H9 (cell line): ENCODE data around the gene PLIN4. TPM values are rescaled to one million over a fixed set of nuclear protein-coding genes. Genes with fewer than 3 reads are reported as not detected.

Source experiments
- DNase-seq: peaks from one replicate; pipeline ENCODE4 v3.0.0-alpha.2; 2017
- H2AFZ ChIP-seq: one replicate; pipeline ENCODE4 v1.6.1; 2013; ENCODE audit warnings: mild to moderate bottlenecking, low read length, control low read depth, moderate library complexity
- H2AK5ac ChIP-seq: 2 replicates; pipeline ENCODE4 v1.6.1; 2013; ENCODE audit warnings: low read length, control low read depth, mixed read lengths; ENCODE audit not compliant: insufficient read length
- H2BK120ac ChIP-seq: one replicate; pipeline ENCODE4 v1.6.1; 2013; ENCODE audit warnings: low read depth, mild to moderate bottlenecking, low read length, control low read depth, inconsistent platforms; ENCODE audit not compliant: poor library complexity, severe bottlenecking
- H2BK12ac ChIP-seq: 2 replicates; pipeline ENCODE4 v1.6.1; 2013; ENCODE audit warnings: low read length, control low read depth, mixed read lengths, low read depth; ENCODE audit not compliant: insufficient read length
- H2BK15ac ChIP-seq: 2 replicates; pipeline ENCODE4 v1.6.1; 2013; ENCODE audit warnings: low read depth, low read length, control low read depth
- H2BK20ac ChIP-seq: one replicate; pipeline ENCODE4 v1.6.1; 2013; ENCODE audit warnings: low read depth, mild to moderate bottlenecking, low read length, control low read depth, inconsistent platforms; ENCODE audit not compliant: poor library complexity, severe bottlenecking
- H2BK5ac ChIP-seq: 2 replicates; pipeline ENCODE4 v1.6.1; 2013; ENCODE audit warnings: low read length, control low read depth, mixed read lengths; ENCODE audit not compliant: insufficient read length
- H3K14ac ChIP-seq: 2 replicates; pipeline ENCODE4 v1.6.1; 2013; ENCODE audit warnings: low read length, control low read depth; ENCODE audit not compliant: insufficient read depth
- H3K18ac ChIP-seq: 2 replicates; pipeline ENCODE4 v1.6.1; 2013; ENCODE audit warnings: low read depth, mild to moderate bottlenecking, mixed read lengths, low read length, control low read depth; ENCODE audit not compliant: insufficient read length
- H3K23ac ChIP-seq: 2 replicates; pipeline ENCODE4 v1.6.1; 2013; ENCODE audit warnings: low read length, control low read depth, mixed read lengths, low read depth; ENCODE audit not compliant: insufficient read length
- H3K23me2 ChIP-seq: 2 replicates; pipeline ENCODE4 v1.6.1; 2013; ENCODE audit warnings: low read depth, mild to moderate bottlenecking, mixed read lengths, low read length, control low read depth; ENCODE audit not compliant: insufficient read length, poor library complexity, severe bottlenecking
- H3K27ac ChIP-seq: 2 replicates; pipeline ENCODE4 v1.5.1; 2013; ENCODE audit warnings: low read length, control low read depth, mixed read lengths, low read depth; ENCODE audit not compliant: insufficient read length
- H3K27me3 ChIP-seq: 2 replicates; pipeline ENCODE4 v1.6.1; 2013; ENCODE audit warnings: low read length, control low read depth, inconsistent platforms; ENCODE audit not compliant: insufficient read depth
- H3K4ac ChIP-seq: 2 replicates; pipeline ENCODE4 v1.6.1; 2013; ENCODE audit warnings: low read depth, mild to moderate bottlenecking, control low read depth, inconsistent platforms, low read length, moderate library complexity
- H3K4me1 ChIP-seq: 2 replicates; pipeline ENCODE4 v1.6.1; 2013; ENCODE audit warnings: low read length, control low read depth, inconsistent platforms; ENCODE audit not compliant: insufficient read depth
- H3K4me2 ChIP-seq: 2 replicates; pipeline ENCODE4 v1.6.1; 2013; ENCODE audit warnings: low read length, control low read depth, mixed read lengths; ENCODE audit not compliant: insufficient read length, insufficient read depth
- H3K56ac ChIP-seq: 2 replicates; pipeline ENCODE4 v1.6.1; 2013; ENCODE audit warnings: low read depth, mild to moderate bottlenecking, mixed read lengths, low read length, control low read depth; ENCODE audit not compliant: insufficient read length
- H3K79me1 ChIP-seq: 2 replicates; pipeline ENCODE4 v1.6.1; 2013; ENCODE audit warnings: low read depth, mild to moderate bottlenecking, moderate library complexity, low read length, control low read depth, inconsistent platforms; ENCODE audit not compliant: insufficient read depth, poor library complexity, severe bottlenecking
- H3K79me2 ChIP-seq: 2 replicates; pipeline ENCODE4 v1.6.1; 2013; ENCODE audit warnings: low read length, control low read depth, inconsistent platforms; ENCODE audit not compliant: insufficient read depth
- H3K9ac ChIP-seq: 2 replicates; pipeline ENCODE4 v1.6.1; 2013; ENCODE audit warnings: low read length, control low read depth, mixed read lengths; ENCODE audit not compliant: insufficient read length; ENCODE audit errors: extremely low read depth
- H3K9me3 ChIP-seq: one replicate; pipeline ENCODE4 v1.6.1; 2013; ENCODE audit warnings: low read depth, low read length, inconsistent platforms; ENCODE audit not compliant: control insufficient read depth
- H3T11ph ChIP-seq: one replicate; pipeline ENCODE4 v1.6.1; 2013; ENCODE audit warnings: mild to moderate bottlenecking, low read length, control low read depth, inconsistent platforms
- H4K20me1 ChIP-seq: one replicate; pipeline ENCODE4 v1.6.1; 2013; ENCODE audit not compliant: control insufficient read depth, insufficient read length, insufficient read depth
- H4K5ac ChIP-seq: 2 replicates; pipeline ENCODE4 v1.6.1; 2013; ENCODE audit warnings: low read depth, mild to moderate bottlenecking, mixed read lengths, low read length, control low read depth; ENCODE audit not compliant: insufficient read length
- H4K8ac ChIP-seq: replicated peaks from 2 replicates; pipeline ENCODE4 v1.6.1; 2013; ENCODE audit warnings: low read length, control low read depth, mixed read lengths, low read depth; ENCODE audit not compliant: insufficient read length
- H4K91ac ChIP-seq: 2 replicates; pipeline ENCODE4 v1.6.1; 2013; ENCODE audit warnings: low read depth, mild to moderate bottlenecking, moderate library complexity, mixed read lengths, low read length, control low read depth; ENCODE audit not compliant: insufficient read length
- H3K27ac Mint-ChIP-seq, 3 experiments: 2 replicates in 2 of 3; 3 replicates in 1 of 3; pipeline ENCODE4 v1.8.0; 2020 to 2021; ENCODE audit warnings: mixed read lengths in 3 of 3, mild to moderate bottlenecking in 1 of 3, moderate library complexity in 1 of 3
- H3K27me3 Mint-ChIP-seq: 2 replicates; pipeline ENCODE4 v1.8.0; 2021; ENCODE audit warnings: low read depth, mild to moderate bottlenecking, moderate library complexity, mixed read lengths
- H3K36me3 Mint-ChIP-seq, 3 experiments: 2 replicates in 2 of 3; 3 replicates in 1 of 3; pipeline ENCODE4 v1.8.0; 2020 to 2021; ENCODE audit warnings: low read depth in 3 of 3, mixed read lengths in 3 of 3; ENCODE audit not compliant: insufficient read depth in 1 of 3
- H3K4me1 Mint-ChIP-seq, 2 experiments: 2 replicates each; pipeline ENCODE4 v1.8.0; 2020; ENCODE audit warnings: mixed read lengths in 2 of 2
- H3K4me3 Mint-ChIP-seq, 2 experiments: 2 replicates in 1 of 2; 3 replicates in 1 of 2; pipeline ENCODE4 v1.8.0; 2020 to 2021; ENCODE audit warnings: mild to moderate bottlenecking in 2 of 2, mixed read lengths in 2 of 2, moderate library complexity in 1 of 2
- H3K9me3 Mint-ChIP-seq, 2 experiments: 2 replicates in 1 of 2; 3 replicates in 1 of 2; pipeline ENCODE4 v1.8.0; 2020; ENCODE audit warnings: mild to moderate bottlenecking in 2 of 2, mixed read lengths in 2 of 2, moderate library complexity in 1 of 2
- WGBS: extraction: QIAGEN DNeasy Blood & Tissue Kit; methylation state at CpG from one replicate; pipeline ENCODE4 v1.1.7; 2013; ENCODE audit warnings: missing lambda C conversion rate, low lambda C conversion rate, mixed read lengths; ENCODE audit not compliant: insufficient read length; ENCODE audit errors: extremely low coverage; 5-methylcytosine and 5-hydroxymethylcytosine counted together
- total RNA-seq: library from RNA; stranded (reverse); gene quantifications from 2 replicates; pipeline ENCODE4 v1.2.1, GENCODE V29; 2021
- TF ChIP-seq, protein P1 (sequence below): fragments of 200-600 bp; sonication (generic); conservative IDR thresholded peaks from 3 replicates; pipeline ENCODE4 v1.8.0; 2021; ENCODE audit warnings: antibody characterized with exemption, mild to moderate bottlenecking

The PLIN4 gene
- total RNA-seq, 1 experiment from 2014 or later, result 1.1 TPM

DNA sequence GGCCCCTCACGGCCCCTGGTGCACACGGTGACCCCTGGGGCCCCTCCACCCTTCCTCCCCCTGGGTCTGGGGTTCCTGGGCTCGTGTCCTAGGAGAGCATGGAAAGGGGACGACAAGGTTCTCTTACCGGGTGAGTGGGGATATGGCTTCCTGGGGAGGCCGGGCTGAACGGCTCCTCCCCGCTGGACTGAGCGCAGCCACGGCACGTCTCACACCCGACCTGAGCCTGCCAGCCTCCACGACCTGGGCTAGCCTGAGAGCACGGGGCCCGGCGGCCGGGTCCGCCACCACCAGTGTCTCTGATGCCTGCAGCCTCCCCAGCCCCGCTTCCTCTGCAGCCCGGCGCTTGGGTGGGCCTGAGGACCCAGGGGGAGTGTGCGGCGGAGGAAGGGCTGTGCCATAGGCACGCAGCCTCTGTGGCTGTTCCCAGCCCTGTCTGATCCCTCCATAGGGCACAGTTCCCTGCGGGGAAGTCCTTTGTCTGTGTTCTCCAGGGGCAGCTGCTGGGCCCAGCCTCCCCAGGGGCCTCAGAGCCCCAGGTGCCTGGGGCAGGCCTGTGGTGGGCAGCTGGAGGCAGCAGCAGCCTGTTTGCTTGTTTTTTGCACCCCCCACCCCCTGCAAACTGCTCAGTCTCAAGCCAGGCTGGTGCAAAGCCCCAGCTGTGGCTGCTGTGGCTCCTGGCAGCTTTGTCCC is 15.0 kb downstream of the PLIN4 start:
- no peaks in the 10 kb centered on the region for H4K20me1 ChIP-seq
- H2BK5ac ChIP-seq, result no peak overlapping the region
- H4K5ac ChIP-seq, result no peak overlapping the region
- H3K27me3 ChIP-seq, result no peaks in the 10 kb centered on the region
- H2BK12ac ChIP-seq, result no peak overlapping the region
- Mint-ChIP-seq H3K9me3 (no peaks in the 10 kb centered on the region), H3K4me1 (no peaks in the 10 kb centered on the region), H3K27ac (no peak overlapping the region), H3K4me3 (no peak overlapping the region), H3K27me3 (peaks cover 19% of the 10 kb centered on the region), H3K36me3 (peaks cover 20 to 61% (median 53%) of the 10 kb centered on the region in 3 experiments; a peak in 6 of 7 replicates)
- no peak overlapping the region for H3K18ac ChIP-seq
- no peak overlapping the region for H3K9ac ChIP-seq
- WGBS, result no CpG with 5 or more reads among the region's 25 CpGs
- H3T11ph ChIP-seq, result no peak overlapping the region
- no peaks in the 10 kb centered on the region for H3K23me2 ChIP-seq
- no peak overlapping the region for H4K8ac ChIP-seq
- H3K14ac ChIP-seq, result no peak overlapping the region
- no peaks in the 10 kb centered on the region for H3K4me1 ChIP-seq
- H3K23ac ChIP-seq, result no peak overlapping the region
- H4K91ac ChIP-seq, result no peak overlapping the region
- H3K4me2 ChIP-seq, result no peak overlapping the region
- H3K56ac ChIP-seq, result no peak overlapping the region
- no peak overlapping the region for H2AK5ac ChIP-seq
- H3K27ac ChIP-seq, result no peak overlapping the region
- no peaks in the 10 kb centered on the region for H3K9me3 ChIP-seq
- no peak overlapping the region for H2BK120ac ChIP-seq
- DNase-seq, result no peak
- H3K4ac ChIP-seq, result no peak overlapping the region
- TF ChIP-seq, protein P1, sequence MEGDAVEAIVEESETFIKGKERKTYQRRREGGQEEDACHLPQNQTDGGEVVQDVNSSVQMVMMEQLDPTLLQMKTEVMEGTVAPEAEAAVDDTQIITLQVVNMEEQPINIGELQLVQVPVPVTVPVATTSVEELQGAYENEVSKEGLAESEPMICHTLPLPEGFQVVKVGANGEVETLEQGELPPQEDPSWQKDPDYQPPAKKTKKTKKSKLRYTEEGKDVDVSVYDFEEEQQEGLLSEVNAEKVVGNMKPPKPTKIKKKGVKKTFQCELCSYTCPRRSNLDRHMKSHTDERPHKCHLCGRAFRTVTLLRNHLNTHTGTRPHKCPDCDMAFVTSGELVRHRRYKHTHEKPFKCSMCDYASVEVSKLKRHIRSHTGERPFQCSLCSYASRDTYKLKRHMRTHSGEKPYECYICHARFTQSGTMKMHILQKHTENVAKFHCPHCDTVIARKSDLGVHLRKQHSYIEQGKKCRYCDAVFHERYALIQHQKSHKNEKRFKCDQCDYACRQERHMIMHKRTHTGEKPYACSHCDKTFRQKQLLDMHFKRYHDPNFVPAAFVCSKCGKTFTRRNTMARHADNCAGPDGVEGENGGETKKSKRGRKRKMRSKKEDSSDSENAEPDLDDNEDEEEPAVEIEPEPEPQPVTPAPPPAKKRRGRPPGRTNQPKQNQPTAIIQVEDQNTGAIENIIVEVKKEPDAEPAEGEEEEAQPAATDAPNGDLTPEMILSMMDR, result no peak
- no peaks in the 10 kb centered on the region for H3K79me1 ChIP-seq
- no peak overlapping the region for H2AFZ ChIP-seq
- no peak overlapping the region for H2BK15ac ChIP-seq
- no peaks in the 10 kb centered on the region for H3K79me2 ChIP-seq
- no peak overlapping the region for H2BK20ac ChIP-seq
